Measurements from ENCODE around the gene CYP3A5.

CYP3A5 gene

GRCh38 chr7:99631295-99632109 lies 48.3 kb downstream of the CYP3A5 start:
- Histone ChIP-seq H3K27ac (replicated peaks) (no peak overlapping the region), H3K27me3 (ENCODE audit: insufficient read depth, poor library complexity, severe bottlenecking) (no peaks in the 10 kb centered on the region), H3K4me3 (replicated peaks; ENCODE audit: insufficient read depth, low read length) (no peak overlapping the region)
- TF ChIP-seq REST (IDR thresholded peaks at IDR 0.05; ENCODE audit: insufficient replicate concordance, low read depth) (no peak), SPI1 (IDR thresholded peaks at IDR 0.05; ENCODE audit: borderline replicate concordance, low read depth) (no peak), GABPA (IDR thresholded peaks at IDR 0.05; ENCODE audit: low read depth) (no peak), POLR2AphosphoS5 (IDR thresholded peaks at IDR 0.05; ENCODE audit: low read depth) (no peak)
- TF ChIP-seq, protein P1, sequence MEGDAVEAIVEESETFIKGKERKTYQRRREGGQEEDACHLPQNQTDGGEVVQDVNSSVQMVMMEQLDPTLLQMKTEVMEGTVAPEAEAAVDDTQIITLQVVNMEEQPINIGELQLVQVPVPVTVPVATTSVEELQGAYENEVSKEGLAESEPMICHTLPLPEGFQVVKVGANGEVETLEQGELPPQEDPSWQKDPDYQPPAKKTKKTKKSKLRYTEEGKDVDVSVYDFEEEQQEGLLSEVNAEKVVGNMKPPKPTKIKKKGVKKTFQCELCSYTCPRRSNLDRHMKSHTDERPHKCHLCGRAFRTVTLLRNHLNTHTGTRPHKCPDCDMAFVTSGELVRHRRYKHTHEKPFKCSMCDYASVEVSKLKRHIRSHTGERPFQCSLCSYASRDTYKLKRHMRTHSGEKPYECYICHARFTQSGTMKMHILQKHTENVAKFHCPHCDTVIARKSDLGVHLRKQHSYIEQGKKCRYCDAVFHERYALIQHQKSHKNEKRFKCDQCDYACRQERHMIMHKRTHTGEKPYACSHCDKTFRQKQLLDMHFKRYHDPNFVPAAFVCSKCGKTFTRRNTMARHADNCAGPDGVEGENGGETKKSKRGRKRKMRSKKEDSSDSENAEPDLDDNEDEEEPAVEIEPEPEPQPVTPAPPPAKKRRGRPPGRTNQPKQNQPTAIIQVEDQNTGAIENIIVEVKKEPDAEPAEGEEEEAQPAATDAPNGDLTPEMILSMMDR (IDR thresholded peaks at IDR 0.05; ENCODE audit: insufficient read depth, low read length) = no peak
- DNase-seq (ENCODE audit: low read depth in 1 of 2, low spot score in 1 of 2) = no peak

- no peak overlapping the region for H3K4me3 ChIP-seq (replicated peaks; ENCODE audit: insufficient read depth, low read length)
- TF ChIP-seq, protein P1 (IDR thresholded peaks at IDR 0.05; ENCODE audit: insufficient read depth, low read length) = no peak
- no peak for TF ChIP-seq REST (IDR thresholded peaks at IDR 0.05; ENCODE audit: insufficient replicate concordance, low read depth)
- H3K27ac ChIP-seq (replicated peaks) = no peak overlapping the region
- H3K27me3 ChIP-seq (ENCODE audit: insufficient read depth, poor library complexity, severe bottlenecking) = no peaks in the 10 kb centered on the region
- no peak for DNase-seq (ENCODE audit: low read depth in 1 of 2, low spot score in 1 of 2)
These were observed 50.2 kb downstream of the CYP3A5 start for GRCh38 chr7:99629643-99630042.

DNA sequence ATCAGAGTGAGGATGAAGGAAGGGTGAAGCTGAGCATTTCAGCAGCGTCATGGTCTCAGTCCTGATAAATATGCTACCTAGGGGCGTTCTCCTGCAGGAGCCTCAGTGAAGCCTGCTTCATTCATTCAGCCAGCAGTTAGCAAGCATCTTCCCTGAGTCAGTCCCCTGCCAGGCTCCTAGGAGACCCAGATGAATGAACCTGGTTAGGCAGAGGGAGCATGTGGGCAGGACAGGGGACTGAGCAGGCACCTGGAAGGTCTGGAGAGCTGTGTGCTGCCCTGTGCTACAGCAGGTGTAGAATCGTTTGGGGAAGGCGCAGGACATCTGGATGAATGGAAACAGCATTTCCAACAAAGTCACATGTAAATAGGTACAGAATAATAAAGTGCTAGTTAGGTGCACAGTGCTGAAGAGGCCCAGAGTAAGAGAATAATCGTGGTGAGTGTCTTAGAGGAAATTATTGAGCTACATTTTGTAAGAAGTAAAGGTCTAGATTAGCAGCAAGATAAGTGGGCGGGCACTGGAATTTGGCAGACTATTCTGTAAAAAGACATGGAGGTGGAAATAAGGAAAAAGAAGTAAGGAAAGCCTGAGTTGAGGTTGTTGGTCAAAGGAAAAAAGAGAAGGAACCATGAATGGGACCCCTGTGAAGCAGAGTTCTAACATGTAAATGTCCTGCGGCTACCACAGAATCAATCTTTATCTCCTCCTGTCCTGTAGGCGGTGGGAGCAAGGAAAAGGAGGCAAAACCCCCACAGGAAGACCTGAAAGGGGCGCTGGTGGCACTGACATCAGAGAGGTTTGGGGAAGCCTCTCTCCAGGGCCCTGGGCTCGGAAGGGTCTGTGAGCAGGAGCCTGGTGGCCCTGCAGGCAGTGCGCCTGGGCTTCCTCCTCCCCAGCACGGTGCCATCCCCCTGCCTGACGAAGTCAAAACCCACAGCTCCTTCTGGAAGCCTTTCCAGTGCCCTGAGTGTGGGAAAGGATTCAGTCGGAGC lies 51.0 kb downstream of the CYP3A5 start:
- Histone ChIP-seq H3K27ac (replicated peaks) (no peak overlapping the region), H3K27me3 (ENCODE audit: insufficient read depth, poor library complexity, severe bottlenecking) (no peaks in the 10 kb centered on the region), H3K4me3 (replicated peaks; ENCODE audit: insufficient read depth, low read length) (no peak overlapping the region)
- no peak for DNase-seq (ENCODE audit: low read depth in 1 of 2, low spot score in 1 of 2)
- TF ChIP-seq REST (IDR thresholded peaks at IDR 0.05; ENCODE audit: insufficient replicate concordance, low read depth) = no peak
- TF ChIP-seq, protein P1 (IDR thresholded peaks at IDR 0.05; ENCODE audit: insufficient read depth, low read length) = no peak
- no peak for TF ChIP-seq POLR2AphosphoS5 (IDR thresholded peaks at IDR 0.05; ENCODE audit: low read depth)
- no peak for TF ChIP-seq SPI1 (IDR thresholded peaks at IDR 0.05; ENCODE audit: borderline replicate concordance, low read depth)
- TF ChIP-seq GABPA (IDR thresholded peaks at IDR 0.05; ENCODE audit: low read depth) = no peak
